HepG2 (cell line): ENCODE measurements around the gene TPPP3. TPM values are rescaled to one million over a fixed set of nuclear protein-coding genes. Genes with fewer than 3 reads are reported as not detected.

Source experiments
- ARNTL ChIP-seq: sonication (generic); formaldehyde crosslinking; IDR thresholded peaks from 2 replicates; pipeline ENCODE4 v1.4.0; 2020; ENCODE audit warnings: mild to moderate bottlenecking, missing genetic modification reagents
- CBFB ChIP-seq: sonication (generic); formaldehyde crosslinking; IDR thresholded peaks from 2 replicates; pipeline ENCODE4 v1.4.0; 2020; ENCODE audit warnings: missing genetic modification reagents
- CEBPG ChIP-seq: IDR thresholded peaks from 2 replicates; pipeline ENCODE4 v1.6.1; 2016
- ETV5 ChIP-seq: IDR thresholded peaks from 2 replicates; pipeline ENCODE4 v1.6.1; 2018; ENCODE audit warnings: missing biosample characterization, missing genetic modification reagents, inconsistent platforms, borderline replicate concordance
- HDAC2 ChIP-seq: sonication (generic); formaldehyde crosslinking; IDR thresholded peaks from 2 replicates; pipeline ENCODE4 v1.4.0; 2020; ENCODE audit warnings: missing genetic modification reagents
- KDM1A ChIP-seq: IDR thresholded peaks from 2 replicates; pipeline ENCODE4 v1.6.1; 2016; ENCODE audit warnings: missing compliant biosample characterization
- MIER2 ChIP-seq: IDR thresholded peaks from 2 replicates; pipeline ENCODE4 v1.6.1; 2016; ENCODE audit warnings: missing biosample characterization, missing genetic modification reagents
- PAX8 ChIP-seq: sonication (generic); formaldehyde crosslinking; IDR thresholded peaks from 2 replicates; pipeline ENCODE4 v1.8.0; 2022; ENCODE audit warnings: mild to moderate bottlenecking, missing genetic modification reagents, borderline replicate concordance
- PCBP2 ChIP-seq: fragments of 200-400 bp; formaldehyde crosslinking; optimal IDR thresholded peaks from 2 replicates; pipeline ENCODE3; 2018; ENCODE audit warnings: low read length, low read depth; ENCODE audit not compliant: poor library complexity, severe bottlenecking
- REL ChIP-seq: sonication (generic); formaldehyde crosslinking; conservative IDR thresholded peaks from 2 replicates; pipeline ENCODE4 v1.8.0; 2022; ENCODE audit warnings: mild to moderate bottlenecking, missing genetic modification reagents, moderate library complexity
- RFX5 ChIP-seq: IDR thresholded peaks from 2 replicates; pipeline ENCODE4 v1.6.1; 2011; ENCODE audit warnings: low read depth, low read length, improper control_type of control experiment
- XBP1 ChIP-seq: sonication (generic); formaldehyde crosslinking; IDR thresholded peaks from 2 replicates; pipeline ENCODE4 v1.5.0; 2020; ENCODE audit warnings: missing genetic modification reagents
- YY1 ChIP-seq: IDR thresholded peaks from 2 replicates; pipeline ENCODE4 v1.6.1; 2011; ENCODE audit warnings: low read length, low read depth, moderate library complexity, mild to moderate bottlenecking; ENCODE audit not compliant: insufficient read depth, insufficient replicate concordance
- ZNF451 ChIP-seq: sonication (generic); formaldehyde crosslinking; IDR thresholded peaks from 2 replicates; pipeline ENCODE4 v1.5.0; 2020; ENCODE audit warnings: mild to moderate bottlenecking, missing genetic modification reagents
- ZNF510 ChIP-seq: sonication (generic); formaldehyde crosslinking; IDR thresholded peaks from 2 replicates; pipeline ENCODE4 v1.4.0; 2020; ENCODE audit warnings: low read depth, mild to moderate bottlenecking, missing genetic modification reagents
- ZNF546 ChIP-seq: sonication (generic); formaldehyde crosslinking; conservative IDR thresholded peaks from 2 replicates; pipeline ENCODE4 v1.8.1; 2023; ENCODE audit warnings: mild to moderate bottlenecking, missing genetic modification reagents
- ZNF614 ChIP-seq: IDR thresholded peaks from 2 replicates; pipeline ENCODE4 v1.6.1; 2018; ENCODE audit warnings: missing biosample characterization, missing genetic modification reagents, inconsistent platforms, borderline replicate concordance
- ZNF616 ChIP-seq: sonication (generic); formaldehyde crosslinking; IDR thresholded peaks from 2 replicates; pipeline ENCODE4 v1.5.0; 2020; ENCODE audit warnings: low read depth, mild to moderate bottlenecking, missing genetic modification reagents
- polyA plus RNA-seq, 8 experiments: library from polyadenylated mRNA; depleted of rRNA in 3 of 8; stranded (reverse) in 7 of 8; unstranded in 1 of 8; fragments of >200 nt; fragmentation: Illumina TruSeq in 4 of 8; extraction: Trizol in 4 of 8; gene quantifications; 2 replicates each; pipeline versions ENCODE4 v1.2.1 to v1.2.3, GENCODE V29; 2011 to 2016; ENCODE audit warnings: low read depth in 4 of 8, missing spikeins in 1 of 8, mixed read lengths in 1 of 8; ENCODE audit not compliant: insufficient read depth in 1 of 8
- total RNA-seq, 5 experiments: library from RNA; depleted of rRNA; stranded (reverse); fragments of >200 nt; fragmentation: Illumina TruSeq; extraction: Trizol; gene quantifications; 2 replicates each; pipeline ENCODE4 v1.2.3, GENCODE V29; 2016; ENCODE audit warnings: low read depth in 1 of 5
- TF ChIP-seq, protein P1 (sequence below): sonication (generic); formaldehyde crosslinking; IDR thresholded peaks from 2 replicates; pipeline ENCODE4 v1.4.0; 2020; ENCODE audit warnings: mild to moderate bottlenecking, missing genetic modification reagents
- TF ChIP-seq, protein P2 (sequence below): sonication (generic); formaldehyde crosslinking; IDR thresholded peaks from 2 replicates; pipeline ENCODE4 v1.4.0; 2020; ENCODE audit warnings: mild to moderate bottlenecking, low read depth, missing genetic modification reagents
- TF ChIP-seq, protein P3 (sequence below): sonication (generic); formaldehyde crosslinking; IDR thresholded peaks from 2 replicates; pipeline ENCODE4 v1.8.0; 2022; ENCODE audit warnings: low read depth, missing genetic modification reagents

Gene TPPP3
- total and polyA plus RNA-seq, 2 of the 13 experiments (the other 11 are each of a cell fraction or from before 2014, with no cell fraction given) = 0.16 to 0.44 TPM

DNA sequence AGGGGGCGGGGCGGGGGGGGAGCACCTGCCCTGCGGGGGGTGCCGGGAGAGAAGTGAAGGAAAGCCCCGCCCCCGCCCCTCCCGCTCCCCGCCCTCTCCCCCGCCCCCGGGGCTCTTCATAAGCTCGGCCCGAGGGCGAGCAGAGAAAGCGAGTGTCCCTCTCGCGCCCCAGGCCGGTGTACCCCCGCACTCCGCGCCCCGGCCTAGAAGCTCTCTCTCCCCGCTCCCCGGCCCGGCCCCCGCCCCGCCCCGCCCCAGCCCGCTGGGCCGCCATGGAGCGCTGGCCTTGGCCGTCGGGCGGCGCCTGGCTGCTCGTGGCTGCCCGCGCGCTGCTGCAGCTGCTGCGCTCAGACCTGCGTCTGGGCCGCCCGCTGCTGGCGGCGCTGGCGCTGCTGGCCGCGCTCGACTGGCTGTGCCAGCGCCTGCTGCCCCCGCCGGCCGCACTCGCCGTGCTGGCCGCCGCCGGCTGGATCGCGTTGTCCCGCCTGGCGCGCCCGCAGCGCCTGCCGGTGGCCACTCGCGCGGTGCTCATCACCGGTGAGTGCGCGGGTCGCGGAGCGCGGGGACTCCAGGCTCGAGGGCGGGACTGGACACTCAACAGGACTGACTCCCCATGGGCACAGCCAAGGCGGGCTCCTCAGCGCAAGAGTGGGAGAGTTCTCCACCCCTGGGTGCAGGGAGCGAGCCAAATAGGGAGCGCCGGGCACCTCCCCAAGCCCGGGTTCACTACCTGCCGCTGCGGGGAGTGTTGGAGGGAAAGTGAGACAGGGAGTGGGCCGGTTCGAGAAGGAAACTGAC, 37.9 kb upstream of the TPPP3 start, which contains the start of gene HSD11B2 (continued):
- TF ChIP-seq, protein P1, sequence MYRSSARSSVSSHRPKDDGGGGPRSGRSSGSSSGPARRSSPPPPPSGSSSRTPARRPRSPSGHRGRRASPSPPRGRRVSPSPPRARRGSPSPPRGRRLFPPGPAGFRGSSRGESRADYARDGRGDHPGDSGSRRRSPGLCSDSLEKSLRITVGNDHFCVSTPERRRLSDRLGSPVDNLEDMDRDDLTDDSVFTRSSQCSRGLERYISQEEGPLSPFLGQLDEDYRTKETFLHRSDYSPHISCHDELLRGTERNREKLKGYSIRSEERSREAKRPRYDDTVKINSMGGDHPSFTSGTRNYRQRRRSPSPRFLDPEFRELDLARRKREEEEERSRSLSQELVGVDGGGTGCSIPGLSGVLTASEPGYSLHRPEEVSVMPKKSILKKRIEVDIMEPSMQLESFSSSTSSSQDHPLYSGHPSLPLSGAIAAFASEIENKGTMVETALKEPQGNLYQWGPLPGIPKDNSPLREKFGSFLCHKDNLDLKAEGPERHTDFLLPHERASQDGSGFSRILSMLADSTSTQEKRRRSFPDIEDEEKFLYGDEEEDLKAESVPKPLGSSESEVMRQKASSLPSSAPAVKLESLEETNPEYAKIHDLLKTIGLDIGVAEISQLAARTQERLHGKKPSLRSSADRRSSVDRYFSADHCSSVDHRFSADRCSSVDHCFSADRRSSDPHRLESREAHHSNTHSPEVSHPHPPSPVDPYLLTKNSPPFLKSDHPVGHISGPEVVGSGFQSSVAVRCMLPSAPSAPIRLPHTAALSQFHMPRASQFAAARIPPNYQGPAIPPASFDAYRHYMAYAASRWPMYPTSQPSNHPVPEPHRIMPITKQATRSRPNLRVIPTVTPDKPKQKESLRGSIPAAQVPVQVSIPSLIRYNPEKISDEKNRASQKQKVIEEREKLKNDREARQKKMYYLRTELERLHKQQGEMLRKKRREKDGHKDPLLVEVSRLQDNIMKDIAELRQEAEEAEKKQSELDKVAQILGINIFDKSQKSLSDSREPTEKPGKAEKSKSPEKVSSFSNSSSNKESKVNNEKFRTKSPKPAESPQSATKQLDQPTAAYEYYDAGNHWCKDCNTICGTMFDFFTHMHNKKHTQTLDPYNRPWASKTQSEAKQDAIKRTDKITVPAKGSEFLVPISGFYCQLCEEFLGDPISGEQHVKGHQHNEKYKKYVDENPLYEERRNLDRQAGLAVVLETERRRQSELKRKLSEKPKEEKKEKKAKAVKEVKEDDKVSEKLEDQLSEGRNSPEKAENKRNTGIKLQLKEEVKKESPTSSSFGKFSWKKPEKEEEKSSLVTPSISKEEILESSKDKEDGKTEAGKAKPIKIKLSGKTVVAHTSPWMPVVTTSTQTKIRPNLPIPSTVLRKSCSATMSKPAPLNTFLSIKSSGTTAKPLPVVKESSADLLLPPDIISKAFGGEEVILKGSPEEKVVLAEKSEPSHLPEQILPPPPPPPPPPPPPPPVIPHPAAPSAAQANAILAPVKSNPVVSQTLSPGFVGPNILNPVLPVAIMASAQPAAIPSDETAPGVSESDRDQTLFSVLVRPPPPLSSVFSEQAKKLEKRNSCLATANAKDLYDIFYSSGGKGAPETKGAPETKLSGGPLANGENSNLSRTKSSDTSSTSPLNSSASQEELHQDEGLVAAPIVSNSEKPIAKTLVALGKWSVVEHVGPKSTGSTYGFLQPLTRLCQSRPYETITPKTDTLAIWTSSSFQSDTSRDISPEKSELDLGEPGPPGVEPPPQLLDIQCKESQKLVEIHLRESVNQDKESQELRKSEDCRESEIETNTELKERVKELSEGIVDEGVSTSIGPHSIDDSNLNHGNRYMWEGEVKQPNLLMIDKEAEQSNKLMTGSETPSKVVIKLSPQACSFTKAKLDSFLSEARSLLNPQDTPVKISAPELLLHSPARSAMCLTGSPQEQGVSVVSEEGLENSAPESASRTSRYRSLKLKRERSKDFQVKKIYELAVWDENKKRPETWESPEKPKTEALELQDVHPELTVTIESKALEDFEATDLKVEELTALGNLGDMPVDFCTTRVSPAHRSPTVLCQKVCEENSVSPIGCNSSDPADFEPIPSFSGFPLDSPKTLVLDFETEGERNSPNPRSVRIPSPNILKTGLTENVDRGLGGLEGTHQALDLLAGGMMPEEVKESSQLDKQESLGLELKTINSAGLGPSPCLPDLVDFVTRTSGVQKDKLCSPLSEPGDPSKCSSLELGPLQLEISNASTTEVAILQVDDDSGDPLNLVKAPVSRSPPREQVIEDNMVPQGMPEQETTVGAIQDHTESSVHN (CRISPR knock-in tag) = no peak; the same call in 1 of the 2 replicates
- TF ChIP-seq PAX8 (CRISPR knock-in tag) (no peak), YY1 (peak; percentile 81), REL (CRISPR knock-in tag) (no peak), MIER2 (CRISPR knock-in tag) (no peak), XBP1 (CRISPR knock-in tag) (no peak), HDAC2 (CRISPR knock-in tag) (no peak), ZNF451 (no peak), ZNF510 (CRISPR knock-in tag) (no peak), ZNF614 (CRISPR knock-in tag) (no peak), ZNF616 (no peak), PCBP2 (no peak), CBFB (CRISPR knock-in tag) (no peak), ETV5 (CRISPR knock-in tag) (0 out of 2 replicates have a peak, but pooled peaks have one; percentile 5), RFX5 (no peak), ARNTL (CRISPR knock-in tag) (no peak), CEBPG (CRISPR knock-in tag) (no peak), KDM1A (CRISPR knock-in tag) (no peak), ZNF546 (no peak)
- TF ChIP-seq, protein P2, sequence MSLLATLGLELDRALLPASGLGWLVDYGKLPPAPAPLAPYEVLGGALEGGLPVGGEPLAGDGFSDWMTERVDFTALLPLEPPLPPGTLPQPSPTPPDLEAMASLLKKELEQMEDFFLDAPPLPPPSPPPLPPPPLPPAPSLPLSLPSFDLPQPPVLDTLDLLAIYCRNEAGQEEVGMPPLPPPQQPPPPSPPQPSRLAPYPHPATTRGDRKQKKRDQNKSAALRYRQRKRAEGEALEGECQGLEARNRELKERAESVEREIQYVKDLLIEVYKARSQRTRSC (CRISPR knock-in tag) = no peak
- TF ChIP-seq, protein P3, sequence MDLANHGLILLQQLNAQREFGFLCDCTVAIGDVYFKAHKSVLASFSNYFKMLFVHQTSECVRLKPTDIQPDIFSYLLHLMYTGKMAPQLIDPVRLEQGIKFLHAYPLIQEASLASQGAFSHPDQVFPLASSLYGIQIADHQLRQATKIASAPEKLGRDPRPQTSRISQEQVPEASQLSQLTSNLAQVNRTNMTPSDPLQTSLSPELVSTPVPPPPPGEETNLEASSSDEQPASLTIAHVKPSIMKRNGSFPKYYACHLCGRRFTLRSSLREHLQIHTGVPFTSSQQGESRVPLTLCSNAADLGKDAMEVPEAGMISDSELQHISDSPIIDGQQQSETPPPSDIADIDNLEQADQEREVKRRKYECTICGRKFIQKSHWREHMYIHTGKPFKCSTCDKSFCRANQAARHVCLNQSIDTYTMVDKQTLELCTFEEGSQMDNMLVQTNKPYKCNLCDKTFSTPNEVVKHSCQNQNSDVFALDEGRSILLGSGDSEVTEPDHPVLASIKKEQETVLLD (CRISPR knock-in tag) = peak; percentile 69; the same call in 1 of the 2 replicates
